Stimulated activated CD4-positive, alpha-beta T cell treated with anti-CD3 and anti-CD28 coated beads, Interleukin-15, amount 100 ng/mL, for 48 hours (primary cell): ENCODE results near the gene TRIM31.

Experiments
- DNase-seq, 2 donors: peaks; one replicate each; pipeline ENCODE4 v3.0.0-alpha.2; 2020; ENCODE audit warnings: low read depth in 2 of 2

Gene TRIM31

GRCh38 chr6:30113003-30113759, at the start of gene TRIM31:
TSS of gene TRIM31 (minus strand) at chr6:30113090. CDS start at chr6:30112805, 285 bp downstream.
- DNase-seq: no peak

GRCh38 chr6:30162265-30163089, 49.6 kb upstream of the TRIM31 start:
- no peak for DNase-seq

- no peak for DNase-seq
These were observed 48.1 kb upstream of the TRIM31 start, which contains the start of gene TRIM10 for GRCh38 chr6:30160785-30161531. TSS of gene TRIM10 (minus strand) at chr6:30161211. CDS start at chr6:30160858, 353 bp downstream.

- no peak for DNase-seq
These were observed 47.3 kb upstream of the TRIM31 start for GRCh38 chr6:30160008-30160784.

- peak in 1 of 2 donors; percentile 40 for DNase-seq
These were observed 45.7 kb upstream of the TRIM31 start for GRCh38 chr6:30158475-30159040.

- DNase-seq: no peak
These were observed 45.1 kb upstream of the TRIM31 start for GRCh38 chr6:30157999-30158398.

GRCh38 chr6:30157581-30157980, 44.7 kb upstream of the TRIM31 start:
- DNase-seq: no peak

- DNase-seq: no peak
These were observed 43.9 kb upstream of the TRIM31 start for GRCh38 chr6:30156774-30157173.

GRCh38 chr6:30156262-30156599, 43.3 kb upstream of the TRIM31 start:
- no peak for DNase-seq

GRCh38 chr6:30155520-30156261, 42.8 kb upstream of the TRIM31 start:
- no peak for DNase-seq

- DNase-seq: no peak
These were observed 42.0 kb upstream of the TRIM31 start for GRCh38 chr6:30154709-30155519.

- no peak for DNase-seq
These were observed 41.2 kb upstream of the TRIM31 start for GRCh38 chr6:30154061-30154460.

GRCh38 chr6:30152910-30153610, 40.2 kb upstream of the TRIM31 start:
- no peak for DNase-seq

GRCh38 chr6:30152016-30152673, 39.3 kb upstream of the TRIM31 start:
- no peak for DNase-seq

- no peak for DNase-seq
These were observed 38.7 kb upstream of the TRIM31 start for GRCh38 chr6:30151580-30151979.

GRCh38 chr6:30150671-30151395, 37.9 kb upstream of the TRIM31 start:
- DNase-seq: no peak

GRCh38 chr6:30149858-30150550, 37.1 kb upstream of the TRIM31 start:
- no peak for DNase-seq
